Neural progenitor cell (in vitro differentiated cells): ENCODE measurements around the gene RPS6KA2. TPM values are rescaled to one million over a fixed set of nuclear protein-coding genes. Genes with fewer than 3 reads are reported as not detected.
A peak's percentile ranks its signal among the peaks of the same experiment; 100 is the strongest.
"Not testable (repeated sequence)": the region's sequence is repeated elsewhere in the genome, so short reads cannot be mapped to it uniquely, and the experiment has no call there.

Experiments
- DNase-seq: peaks from one replicate; pipeline ENCODE4 v3.0.0-alpha.2; 2016; ENCODE audit warnings: low spot score
- H2AFZ ChIP-seq: fragments of 200-600 bp; sonication (generic); replicated peaks from 2 replicates; pipeline ENCODE4 v1.6.1; 2016; ENCODE audit warnings: antibody characterized with exemption
- H3F3A ChIP-seq: fragments of 200-600 bp; sonication (generic); 2 replicates; pipeline ENCODE4 v1.6.1; 2016; ENCODE audit warnings: antibody characterized with exemption, low read depth
- H3K27ac ChIP-seq: fragments of 200-600 bp; sonication (generic); 2 replicates; pipeline ENCODE4 v1.5.1; 2016; ENCODE audit warnings: mild to moderate bottlenecking
- H3K27me3 ChIP-seq: fragments of 200-600 bp; sonication (generic); 2 replicates; pipeline ENCODE4 v1.6.1; 2016; ENCODE audit warnings: mild to moderate bottlenecking, moderate library complexity
- H3K36me3 ChIP-seq: fragments of 200-600 bp; sonication (generic); 2 replicates; pipeline ENCODE4 v1.5.1; 2016
- H3K4me1 ChIP-seq: fragments of 200-600 bp; sonication (generic); 2 replicates; pipeline ENCODE4 v1.6.1; 2016; ENCODE audit warnings: mixed run types
- H3K4me2 ChIP-seq: fragments of 200-600 bp; sonication (generic); 2 replicates; pipeline ENCODE4 v1.6.1; 2016
- H3K4me3 ChIP-seq: fragments of 200-600 bp; sonication (generic); 2 replicates; pipeline ENCODE4 v1.5.1; 2016
- H3K79me2 ChIP-seq: fragments of 200-600 bp; sonication (generic); 2 replicates; pipeline ENCODE4 v1.6.1; 2016; ENCODE audit warnings: low read depth
- H3K9ac ChIP-seq: fragments of 200-600 bp; sonication (generic); 2 replicates; pipeline ENCODE4 v1.6.1; 2016
- H3K9me3 ChIP-seq: fragments of 200-600 bp; sonication (generic); 2 replicates; pipeline ENCODE4 v1.5.1; 2016; ENCODE audit warnings: low read depth
- H4K20me1 ChIP-seq: fragments of 200-600 bp; sonication (generic); 2 replicates; pipeline ENCODE4 v1.6.1; 2016; ENCODE audit warnings: low read depth
- H3K27ac Mint-ChIP-seq: 3 replicates; pipeline ENCODE4 v1.8.0; 2021; ENCODE audit warnings: mixed read lengths
- H3K27me3 Mint-ChIP-seq: 2 replicates; pipeline ENCODE4 v1.8.0; 2022; ENCODE audit warnings: low read depth, mild to moderate bottlenecking, inconsistent platforms, moderate library complexity, mixed read lengths; ENCODE audit not compliant: insufficient read depth
- H3K36me3 Mint-ChIP-seq: 3 replicates; pipeline ENCODE4 v1.8.0; 2021; ENCODE audit warnings: mixed read lengths
- H3K4me1 Mint-ChIP-seq: 3 replicates; pipeline ENCODE4 v1.8.0; 2021; ENCODE audit warnings: mixed read lengths
- H3K4me3 Mint-ChIP-seq: 3 replicates; pipeline ENCODE4 v1.8.0; 2021; ENCODE audit warnings: mild to moderate bottlenecking, moderate library complexity, mixed read lengths
- H3K9me3 Mint-ChIP-seq: 3 replicates; pipeline ENCODE4 v1.8.0; 2020; ENCODE audit warnings: mixed read lengths
- CTCF ChIP-seq: fragments of 200-600 bp; sonication (generic); IDR thresholded peaks from 2 replicates; pipeline ENCODE4 v1.5.1; 2017; ENCODE audit warnings: antibody characterized with exemption, mild to moderate bottlenecking
- EZH2 ChIP-seq: fragments of 200-600 bp; sonication (generic); IDR thresholded peaks from 2 replicates; pipeline ENCODE4 v1.6.1; 2017; ENCODE audit warnings: antibody characterized with exemption, mild to moderate bottlenecking, moderate library complexity
- EZH2phosphoT487 ChIP-seq: fragments of 200-600 bp; sonication (generic); IDR thresholded peaks from 2 replicates; pipeline ENCODE4 v1.6.1; 2017; ENCODE audit warnings: antibody characterized with exemption
- total RNA-seq: library from RNA; depleted of rRNA; stranded (reverse); fragments of >200 nt; gene quantifications from 2 replicates; pipeline ENCODE4 v1.2.3, GENCODE V29; 2015; ENCODE audit warnings: low replicate concordance

RPS6KA2 gene
- total RNA-seq, 1 donor from 2014 or later: 8.2 TPM

DNA sequence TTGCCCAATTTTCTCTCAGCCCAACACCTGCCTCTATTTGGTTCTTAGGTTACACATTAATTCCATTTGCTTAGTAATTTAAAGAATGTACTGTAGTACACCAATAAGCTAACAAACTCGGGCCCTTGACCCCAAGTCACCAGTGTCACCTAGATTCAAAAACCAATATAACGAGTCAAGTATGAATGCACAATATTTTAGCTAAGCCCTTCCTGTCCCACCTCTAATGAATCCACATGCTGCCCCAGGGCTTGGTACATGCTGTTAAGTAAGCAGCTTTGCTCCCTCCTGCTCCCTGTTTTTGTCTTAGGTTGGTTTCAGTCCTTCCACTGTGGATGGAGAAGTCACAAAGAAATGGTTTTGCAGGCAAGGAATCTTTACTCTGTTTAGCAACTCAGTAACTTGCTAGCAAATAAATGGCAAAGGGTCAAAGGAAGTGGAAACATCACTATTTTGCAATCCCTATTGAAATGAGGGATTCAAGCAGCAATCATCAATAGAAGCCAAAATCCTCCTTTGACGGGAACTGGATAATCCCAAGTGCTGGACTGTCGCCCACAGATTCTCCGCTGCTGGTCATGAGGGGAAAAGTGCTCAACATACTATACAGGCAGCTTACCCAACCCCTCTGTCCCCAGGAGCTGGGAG, 239.3 kb downstream of the RPS6KA2 start:
- Mint-ChIP-seq H3K27me3 (no peaks in the 10 kb centered on the region), H3K36me3 (no peaks in the 10 kb centered on the region), H3K27ac (no peak overlapping the region), H3K9me3 (no peaks in the 10 kb centered on the region), H3K4me1 (peaks cover 5% of the 10 kb centered on the region), H3K4me3 (no peak overlapping the region)
- Histone ChIP-seq H3K9me3 (no peaks in the 10 kb centered on the region), H3K79me2 (no peaks in the 10 kb centered on the region), H2AFZ (no peak overlapping the region), H3K27me3 (no peaks in the 10 kb centered on the region), H3K4me2 (no peak overlapping the region), H3F3A (peaks cover 11% of the 10 kb centered on the region), H3K9ac (no peak overlapping the region), H3K27ac (no peak overlapping the region), H3K4me1 (no peaks in the 10 kb centered on the region), H3K4me3 (no peak overlapping the region), H4K20me1 (no peaks in the 10 kb centered on the region), H3K36me3 (no peaks in the 10 kb centered on the region)
- TF ChIP-seq EZH2: no peak
- no peak for TF ChIP-seq EZH2phosphoT487
- no peak for TF ChIP-seq CTCF
- DNase-seq: no peak

GRCh38 chr6:166387098-166387497, 240.0 kb downstream of the RPS6KA2 start:
- H3K27ac ChIP-seq, H2AFZ ChIP-seq, H3K36me3 ChIP-seq, H3K9me3 Mint-ChIP-seq, H3K4me3 ChIP-seq, H3K27ac Mint-ChIP-seq, H3K9me3 ChIP-seq, H3K27me3 Mint-ChIP-seq, H3K4me3 Mint-ChIP-seq, H3K9ac ChIP-seq, H3K79me2 ChIP-seq, H3K4me1 Mint-ChIP-seq, H3K4me2 ChIP-seq, H3K27me3 ChIP-seq, H3K4me1 ChIP-seq, H3K36me3 Mint-ChIP-seq, DNase-seq, H4K20me1 ChIP-seq: not testable (repeated sequence)
- H3F3A ChIP-seq: peaks cover 11% of the 10 kb centered on the region

DNA sequence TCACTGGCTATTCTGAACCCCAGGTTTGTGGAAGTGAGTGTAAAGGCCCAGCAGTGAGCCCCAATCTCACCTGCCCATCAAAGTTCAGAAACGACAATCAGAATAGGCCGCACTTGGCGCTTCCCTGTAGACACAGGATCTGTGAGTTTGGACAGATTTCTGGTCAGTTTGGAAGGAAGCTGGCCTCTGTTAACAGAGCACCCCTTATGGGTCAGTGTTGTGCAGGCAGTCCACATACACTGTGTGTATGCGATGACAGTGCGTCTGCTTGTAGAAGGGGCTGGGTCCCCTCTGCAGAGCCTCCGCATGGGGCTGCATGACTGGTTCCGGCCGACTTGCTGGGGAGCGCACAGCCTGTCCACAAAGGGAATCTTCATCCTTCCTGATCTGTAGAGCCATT, 240.9 kb downstream of the RPS6KA2 start:
- H3K27me3 Mint-ChIP-seq: peaks cover 2% of the 10 kb centered on the region
- H3K27ac Mint-ChIP-seq: no peak overlapping the region
- Histone ChIP-seq H4K20me1 (no peaks in the 10 kb centered on the region), H3K9ac (no peak overlapping the region), H3K36me3 (no peaks in the 10 kb centered on the region), H3K27ac (no peak overlapping the region), H3K9me3 (no peaks in the 10 kb centered on the region), H3K4me2 (no peak overlapping the region), H3K79me2 (no peaks in the 10 kb centered on the region), H3K4me1 (no peaks in the 10 kb centered on the region), H3F3A (peaks cover 11% of the 10 kb centered on the region), H3K27me3 (peaks cover 10% of the 10 kb centered on the region), H3K4me3 (no peak overlapping the region), H2AFZ (no peak overlapping the region)
- H3K9me3 Mint-ChIP-seq: no peaks in the 10 kb centered on the region
- H3K4me3 Mint-ChIP-seq: no peak overlapping the region
- no peaks in the 10 kb centered on the region for H3K36me3 Mint-ChIP-seq
- H3K4me1 Mint-ChIP-seq: peaks cover 10% of the 10 kb centered on the region
- TF ChIP-seq EZH2: no peak
- DNase-seq: no peak

- not testable (repeated sequence) for H3K36me3 ChIP-seq, H3K9me3 ChIP-seq, H3K27me3 Mint-ChIP-seq, H3K4me1 ChIP-seq, DNase-seq, H4K20me1 ChIP-seq, H3K9me3 Mint-ChIP-seq, H3K36me3 Mint-ChIP-seq, H3K27ac Mint-ChIP-seq, H3K79me2 ChIP-seq
- Histone ChIP-seq H3F3A (peaks cover 11% of the 10 kb centered on the region), H3K27ac (peak overlapping the region; percentile 50), H3K4me3 (peak overlapping the region; percentile 72), H3K9ac (peak overlapping the region; percentile 34), H3K4me2 (peak overlapping the region; percentile 91), H3K27me3 (peaks cover 12% of the 10 kb centered on the region), H2AFZ (peak overlapping the region; percentile 83)
- Mint-ChIP-seq H3K4me1 (peaks cover 10% of the 10 kb centered on the region), H3K4me3 (peak overlapping the region; percentile 91)
- peak; percentile 35 for TF ChIP-seq CTCF
Observed at GRCh38 chr6:166383802-166384363, 243.2 kb downstream of the RPS6KA2 start.
